SK-MEL-5 (cell line): ENCODE data around the gene PLEKHB2. TPM values are rescaled to one million over a fixed set of nuclear protein-coding genes. Genes with fewer than 3 reads are reported as not detected.
A peak's percentile ranks its signal among the peaks of the same experiment; 100 is the strongest.
"Not testable (repeated sequence)": the region's sequence is repeated elsewhere in the genome, so short reads cannot be mapped to it uniquely, and the experiment has no call there.

Source experiments
- DNase-seq: peaks from one replicate; pipeline ENCODE4 v3.0.0-alpha.2; 2016; ENCODE audit warnings: low read depth, low spot score
- in situ Hi-C: cut with HindIII; loops from 2 replicates; pipeline ENCODE4 v1.10.0; 2016; ENCODE audit warnings: low sequenced_read_pairs, high pct_unique_total_duplicates, low pct_unique_long_range_greater_than_20kb
- total RNA-seq: library from RNA; depleted of rRNA; stranded (reverse); fragments of >200 nt; shearing (Covaris generic); gene quantifications from 2 replicates; pipeline ENCODE4 v1.2.3, GENCODE V29; 2014

PLEKHB2 gene
- total RNA-seq, 1 experiment from 2014 or later = 117 TPM

GRCh38 chr2:131126436-131126835 is 21.3 kb downstream of the PLEKHB2 start:
- in situ Hi-C loops = no loop called here

DNA sequence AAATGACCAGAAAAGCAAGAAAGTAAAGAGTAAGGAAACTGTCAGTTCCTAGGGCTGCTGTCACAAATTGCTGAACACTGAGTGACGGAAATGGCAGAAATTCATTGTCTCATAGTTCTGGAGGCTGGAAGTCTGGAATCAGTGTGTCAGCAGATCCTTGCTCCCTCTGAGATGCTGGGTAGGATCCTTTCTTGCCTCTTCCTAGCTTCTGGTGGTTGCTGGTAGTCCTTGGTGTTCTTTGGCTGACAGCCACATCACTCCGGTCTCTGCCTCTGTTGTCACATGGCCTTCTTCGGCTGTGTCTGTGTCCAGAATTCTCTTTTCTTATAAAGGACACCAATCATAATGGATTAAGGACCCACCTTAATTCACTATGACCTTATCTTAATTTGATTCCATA is 21.9 kb downstream of the PLEKHB2 start:
- no peak for DNase-seq
- in situ Hi-C loops = no loop called here

More at GRCh38 chr2:131126436-131126835, 21.3 kb downstream of the PLEKHB2 start:
- DNase-seq = peak; percentile 64

GRCh38 chr2:131127981-131128380 is 22.8 kb downstream of the PLEKHB2 start:
- no peak for DNase-seq
- in situ Hi-C loops = no loop called here

DNA sequence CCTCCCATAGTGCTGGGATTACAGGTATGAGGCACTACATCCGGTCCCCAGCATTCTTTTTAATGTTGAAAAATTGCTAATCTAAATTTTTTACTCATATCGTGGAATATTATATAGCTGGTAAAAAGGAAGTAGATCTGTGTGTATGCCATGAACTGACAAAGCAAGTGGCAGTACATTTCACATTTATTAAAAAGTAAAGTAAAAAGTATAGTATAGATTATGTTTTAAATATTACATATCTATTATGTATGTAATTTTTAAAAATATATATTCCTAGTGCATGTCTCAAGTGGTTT is 25.1 kb downstream of the PLEKHB2 start:
- in situ Hi-C loops = no loop called here
- DNase-seq = no peak

DNA sequence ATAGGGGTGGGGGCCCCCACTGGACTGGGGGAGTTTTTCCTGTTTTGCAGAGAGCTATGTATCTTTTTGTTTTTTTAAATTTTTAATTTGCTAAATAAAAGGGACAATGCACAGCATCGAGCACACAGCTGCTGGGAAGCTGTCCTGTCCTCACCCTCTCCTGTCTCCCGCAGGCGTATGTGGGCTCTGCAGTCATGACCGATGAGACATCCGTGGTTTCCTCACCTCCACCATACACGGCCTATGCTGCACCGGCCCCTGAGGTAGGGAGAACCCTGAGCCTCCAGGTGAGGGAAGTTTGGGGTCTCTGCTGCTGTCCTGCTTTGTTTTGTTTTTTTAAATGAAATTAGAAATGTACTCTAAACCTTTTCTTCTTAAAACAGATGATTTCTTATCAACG is 27.6 kb downstream of the PLEKHB2 start:
- DNase-seq = no peak
- in situ Hi-C loops = no loop called here

DNA sequence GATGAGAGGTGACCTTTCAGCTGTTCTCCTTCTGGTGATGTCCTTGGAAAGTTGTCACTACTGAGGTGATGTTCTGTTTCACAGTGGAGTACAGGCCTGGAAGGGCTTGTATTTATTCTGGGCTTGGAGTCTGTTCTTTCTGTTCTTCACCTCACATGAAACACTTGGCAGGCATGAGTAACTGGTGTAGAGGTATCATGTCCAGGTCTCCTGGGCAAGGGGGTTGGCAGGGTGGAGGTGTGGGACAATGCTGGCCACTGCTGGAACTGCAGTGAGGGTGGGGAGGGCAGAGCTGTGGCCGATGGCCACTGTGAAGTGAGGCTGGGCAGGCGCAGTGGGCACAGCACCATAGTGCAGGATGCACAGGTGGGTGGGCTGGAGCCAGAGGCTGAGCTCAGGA is 35.4 kb downstream of the PLEKHB2 start:
- in situ Hi-C loops = no loop called here
- DNase-seq = no peak

- in situ Hi-C loops = no loop called here
Observed at GRCh38 chr2:131142849-131143248, 37.7 kb downstream of the PLEKHB2 start.

DNA sequence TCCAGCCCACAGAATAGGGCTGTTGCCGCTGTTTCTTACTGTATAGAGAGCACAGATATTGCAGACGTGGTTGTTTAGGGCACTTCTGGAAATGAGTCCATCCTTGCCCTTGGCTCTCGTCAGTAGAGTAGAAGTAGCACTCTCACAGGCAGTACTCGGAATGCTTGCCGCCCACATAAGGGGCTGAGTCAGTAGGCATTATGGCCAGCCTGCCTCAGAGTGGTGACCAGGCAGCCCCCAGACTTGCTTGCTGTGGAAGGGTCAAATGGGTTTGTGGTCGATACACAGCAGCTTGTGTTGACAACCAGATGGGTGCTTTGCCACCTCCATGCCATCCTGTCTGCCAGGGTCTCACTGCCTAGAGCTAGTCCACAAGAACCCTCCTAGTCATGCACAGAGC is 38.7 kb downstream of the PLEKHB2 start:
- in situ Hi-C loops = no loop called here
- DNase-seq = no peak

More at GRCh38 chr2:131142849-131143248, 37.7 kb downstream of the PLEKHB2 start:
- no peak for DNase-seq

GRCh38 chr2:131145040-131145439 is 39.9 kb downstream of the PLEKHB2 start:
- in situ Hi-C loops = no loop called here
- no peak for DNase-seq

DNA sequence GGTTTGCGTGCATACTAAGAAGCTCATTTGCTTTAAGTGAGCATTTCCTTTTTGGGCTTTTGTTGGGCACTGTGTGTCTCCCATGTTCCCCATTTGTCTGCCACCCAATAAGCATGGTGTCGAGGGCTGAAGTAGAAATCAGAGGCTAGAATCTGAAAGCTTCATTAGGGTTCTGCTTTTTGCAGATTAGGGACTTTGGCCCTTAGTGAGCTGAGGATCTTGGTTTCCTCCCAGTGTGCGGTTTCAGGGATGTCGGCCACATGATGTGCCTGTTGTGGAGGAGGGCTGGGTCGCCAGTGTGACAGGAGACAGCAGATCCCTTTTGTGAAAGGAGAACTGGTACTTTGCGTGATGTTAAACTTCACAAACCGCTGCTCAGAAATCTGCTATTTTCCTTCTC is 41.1 kb downstream of the PLEKHB2 start:
- in situ Hi-C loops = no loop called here
- no peak for DNase-seq

- DNase-seq = no peak
- in situ Hi-C loops = no loop called here
Observed at GRCh38 chr2:131146749-131147148, 41.6 kb downstream of the PLEKHB2 start.

- in situ Hi-C loops = no loop called here
- no peak for DNase-seq
Observed at GRCh38 chr2:131148426-131148825, 43.3 kb downstream of the PLEKHB2 start.

GRCh38 chr2:131150109-131150508 is 45.0 kb downstream of the PLEKHB2 start:
- in situ Hi-C loops, DNase-seq: not testable (repeated sequence)

- no peak for DNase-seq
- in situ Hi-C loops = no loop called here
Observed at GRCh38 chr2:131151398-131151797, 46.3 kb downstream of the PLEKHB2 start.

GRCh38 chr2:131152074-131152473 is 46.9 kb downstream of the PLEKHB2 start:
- in situ Hi-C loops = no loop called here

DNA sequence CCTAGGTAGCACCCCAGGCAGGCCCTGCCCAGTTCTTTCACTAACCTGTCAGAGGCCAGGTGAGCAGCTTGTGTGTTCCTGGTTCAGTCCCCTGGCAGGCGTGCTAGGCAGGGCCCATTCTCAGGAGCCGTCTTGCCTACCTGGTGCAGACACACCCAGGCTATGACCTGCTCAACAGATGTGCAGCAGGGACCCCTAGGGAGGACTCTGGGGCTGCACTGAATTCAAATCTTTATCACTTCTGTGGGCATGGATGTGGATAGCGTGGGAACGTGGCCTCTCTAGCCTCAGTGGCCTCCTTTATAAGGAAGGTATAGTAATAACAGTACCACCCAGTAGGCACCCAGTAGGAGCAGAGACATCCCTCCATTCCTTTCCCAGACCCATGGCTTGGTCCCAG is 48.4 kb downstream of the PLEKHB2 start:
- DNase-seq = no peak
- in situ Hi-C loops = no loop called here

More at GRCh38 chr2:131152074-131152473, 46.9 kb downstream of the PLEKHB2 start:
- no peak for DNase-seq

DNA sequence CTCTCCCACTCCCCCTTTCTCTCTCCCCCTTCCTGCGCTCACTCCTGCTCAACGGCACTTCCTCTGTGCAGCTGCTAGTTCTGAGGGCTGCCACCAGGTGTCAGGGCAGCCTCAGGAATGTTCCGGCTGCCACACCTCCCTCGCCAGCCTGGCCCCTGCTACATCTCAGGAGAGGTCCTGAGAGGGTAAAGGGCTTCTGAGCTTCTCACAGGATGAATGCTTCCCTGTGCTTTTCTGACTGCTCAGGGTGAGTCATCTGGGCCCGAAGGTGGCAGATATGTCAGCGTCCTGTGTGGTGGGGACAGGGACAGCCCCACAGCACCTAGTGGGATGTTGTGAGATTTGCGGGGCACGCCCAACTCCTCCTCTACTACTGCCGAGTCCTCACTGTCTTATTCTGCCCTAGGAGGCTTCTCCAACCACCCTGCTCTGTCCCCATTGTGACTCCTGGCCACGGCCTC is 49.0 kb downstream of the PLEKHB2 start:
- peak; percentile 71 for DNase-seq
- in situ Hi-C loops = no loop called here

- in situ Hi-C loops = no loop called here
- no peak for DNase-seq
Observed at GRCh38 chr2:131154647-131155046, 49.5 kb downstream of the PLEKHB2 start.

- no peak for DNase-seq
- in situ Hi-C loops = no loop called here
Observed at GRCh38 chr2:131155208-131155855, 50.2 kb downstream of the PLEKHB2 start.
